ENCODE results near the gene IL18.
"Not testable (repeated sequence)": the region's sequence is repeated elsewhere in the genome, so short reads cannot be mapped to it uniquely, and the experiment has no call there.

Gene IL18

DNA sequence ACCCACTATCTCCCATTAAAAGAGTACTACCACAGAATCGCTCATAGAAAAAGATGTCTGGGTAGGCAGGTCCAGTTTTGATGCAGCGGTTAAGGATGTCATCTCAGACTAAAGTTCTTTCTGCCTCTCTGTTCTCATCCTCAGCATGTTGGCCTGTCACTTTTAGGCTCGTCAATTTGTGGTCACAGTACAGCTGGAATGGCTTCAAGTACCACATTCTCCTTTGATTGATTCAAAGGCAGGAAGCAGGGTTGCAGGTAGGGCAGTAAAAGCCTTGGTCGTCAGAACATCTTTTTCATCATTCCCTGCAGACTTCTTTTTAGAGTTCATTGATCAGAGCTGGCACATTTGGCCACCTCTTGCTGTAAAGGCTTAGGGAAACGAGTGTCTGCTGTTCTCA, 48.5 kb downstream of the IL18 start:
- no peak for DNase-seq

DNA sequence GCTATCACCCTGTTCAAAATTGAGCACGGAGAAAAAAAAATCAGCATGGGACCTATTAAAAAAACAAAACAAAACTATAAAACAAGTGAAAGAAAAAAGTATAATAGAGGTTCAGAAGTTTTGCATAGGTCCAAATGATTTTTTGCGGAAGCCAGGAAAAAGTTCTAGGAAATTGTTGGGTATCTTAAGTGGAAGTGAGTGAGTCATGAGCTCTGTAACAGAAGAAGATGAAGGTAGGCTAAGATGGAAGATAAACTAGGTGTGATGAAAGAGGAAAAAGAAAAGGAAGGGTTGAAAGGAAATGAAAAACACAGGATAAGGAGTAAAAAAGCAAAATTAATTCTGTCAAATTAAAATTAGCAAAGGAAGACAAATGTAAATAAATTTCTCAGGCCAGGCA, 49.4 kb downstream of the IL18 start:
- no peak for DNase-seq

DNA sequence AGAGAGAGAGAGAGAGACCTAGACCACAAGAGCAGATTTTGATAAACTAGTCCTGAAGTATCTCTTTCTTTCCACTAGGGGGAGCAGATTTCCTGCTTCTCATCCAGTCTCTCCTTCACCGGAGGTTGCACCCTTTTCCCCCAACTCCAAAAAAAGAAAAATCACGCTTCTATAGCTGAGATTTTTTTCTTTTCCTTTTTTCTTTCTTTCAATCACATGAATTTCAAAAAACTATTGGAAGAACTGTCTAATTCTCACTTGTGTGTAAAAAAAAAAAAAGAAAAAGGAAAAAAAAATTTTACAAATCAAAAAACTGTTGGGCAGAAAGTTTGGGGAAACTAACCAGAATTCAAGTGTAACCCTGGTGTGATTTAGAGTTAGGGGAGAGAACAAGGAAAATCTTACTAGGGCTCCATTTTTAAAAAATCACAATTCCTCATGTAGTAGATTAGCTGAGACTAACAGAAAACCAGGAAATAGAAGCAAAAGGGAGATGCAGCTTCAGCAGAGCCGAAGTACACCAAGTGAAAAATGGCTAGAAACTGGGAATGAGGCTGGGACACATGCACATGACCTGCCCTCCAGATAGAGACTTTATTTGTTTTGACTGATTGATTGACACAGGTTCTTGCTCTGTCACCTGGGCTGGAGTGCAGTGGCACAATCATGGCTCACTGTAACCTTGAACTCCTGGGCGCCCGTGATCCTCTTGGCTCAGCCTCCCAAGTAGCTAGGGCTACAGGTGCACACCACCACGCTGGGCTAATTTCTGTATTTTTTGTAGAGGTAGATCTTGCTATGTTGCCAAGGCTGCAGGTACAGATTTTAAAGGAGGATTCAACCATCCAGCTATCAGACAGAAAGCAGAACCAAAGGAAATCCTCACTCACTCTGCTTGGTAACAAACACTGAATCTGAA, 50.1 kb downstream of the IL18 start:
- DNase-seq = no peak

DNA sequence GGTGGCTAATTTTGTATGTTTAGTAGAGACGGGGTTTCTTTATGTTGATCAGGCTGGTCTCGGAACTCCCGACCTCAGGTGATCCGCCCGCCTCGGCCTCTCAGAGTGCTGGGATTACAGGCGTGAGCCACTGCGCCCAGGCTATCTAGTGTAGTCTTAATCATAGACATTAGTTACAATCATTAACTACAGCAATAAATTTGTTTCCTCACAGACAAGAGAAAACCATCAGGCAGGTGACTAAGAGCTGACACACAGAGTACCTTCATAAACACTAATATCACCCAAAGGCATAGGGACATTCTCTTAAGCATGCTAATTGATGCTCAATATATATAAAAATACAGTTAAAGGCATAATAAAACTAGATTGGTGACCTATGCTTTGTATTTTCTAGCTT, 57.8 kb downstream of the IL18 start:
- no peak for DNase-seq

DNA sequence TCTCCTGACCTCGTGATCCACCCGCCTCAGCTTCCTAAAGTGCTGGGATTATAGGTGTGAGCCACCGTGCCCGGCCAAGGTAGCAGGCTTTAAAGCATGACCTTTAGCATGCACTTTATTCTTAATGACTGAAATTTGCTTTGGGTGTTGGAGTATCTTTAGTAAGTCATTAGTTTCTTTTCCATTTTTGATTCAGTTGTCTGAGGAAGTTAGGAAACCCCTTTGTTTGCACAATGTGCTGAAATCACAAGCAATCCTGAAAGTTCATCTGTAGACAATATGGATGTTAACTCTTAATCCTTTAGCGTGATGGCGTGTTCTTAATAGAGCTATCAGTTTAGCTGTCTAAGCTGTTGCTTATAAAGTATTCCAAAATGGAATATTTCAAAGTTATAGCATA, 60.4 kb downstream of the IL18 start:
- DNase-seq = no peak

DNA sequence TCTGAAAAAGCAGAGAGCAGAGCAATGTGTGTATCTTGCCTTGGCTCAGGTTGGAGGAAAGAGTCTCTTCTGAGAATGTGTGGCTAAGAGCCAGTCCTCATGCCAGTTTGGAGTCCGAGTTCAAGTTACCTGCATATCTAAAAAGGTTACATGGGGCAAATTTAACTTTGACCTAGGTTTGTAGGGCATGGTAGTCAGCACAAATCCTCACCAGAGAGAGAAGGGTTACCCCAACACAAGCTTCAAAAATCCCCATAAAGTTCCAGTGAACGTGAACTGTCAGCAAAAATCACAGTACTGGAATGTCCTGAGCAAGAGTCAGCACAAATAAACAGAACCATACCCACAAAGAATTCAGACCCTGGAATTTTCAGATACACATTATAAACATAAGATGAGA, 63.4 kb downstream of the IL18 start:
- DNase-seq = no peak

DNA sequence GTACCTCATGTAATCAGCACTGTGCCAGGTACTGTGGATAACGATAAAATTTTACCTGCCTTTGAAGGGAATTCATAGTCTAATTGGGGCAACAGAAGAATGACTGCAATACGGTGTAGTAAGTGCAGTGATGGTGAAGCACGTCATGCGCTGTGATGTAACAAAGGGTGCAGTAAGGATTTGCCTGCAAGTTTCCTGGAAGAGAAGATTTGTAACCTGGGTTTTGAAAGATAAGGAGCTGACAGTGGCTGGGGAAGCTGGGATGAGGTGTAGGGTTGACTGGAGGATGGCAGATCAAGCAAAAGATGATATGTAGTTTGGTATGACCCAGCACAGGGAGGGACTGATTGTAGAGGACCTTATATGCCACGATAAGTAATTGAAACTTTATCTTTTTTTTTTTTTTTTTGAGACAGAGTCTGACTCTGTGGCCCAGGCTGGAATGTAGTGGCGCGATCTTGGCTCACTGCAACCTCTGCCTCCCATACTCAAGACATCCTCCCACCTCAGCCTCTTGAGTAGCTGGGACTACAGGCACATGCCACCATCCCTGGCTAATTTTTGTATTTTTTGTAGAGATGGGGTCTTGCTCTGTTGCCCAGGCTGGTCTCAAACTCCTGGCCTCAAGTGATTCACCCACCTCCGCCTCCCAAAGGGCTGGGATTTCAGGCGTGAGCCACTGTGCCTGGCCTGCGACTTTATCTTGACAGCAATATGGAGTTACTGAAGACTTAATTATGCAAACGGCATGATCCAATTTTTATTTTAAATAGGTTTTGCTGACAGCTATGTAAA, 66.0 kb downstream of the IL18 start:
- no peak for DNase-seq

DNA sequence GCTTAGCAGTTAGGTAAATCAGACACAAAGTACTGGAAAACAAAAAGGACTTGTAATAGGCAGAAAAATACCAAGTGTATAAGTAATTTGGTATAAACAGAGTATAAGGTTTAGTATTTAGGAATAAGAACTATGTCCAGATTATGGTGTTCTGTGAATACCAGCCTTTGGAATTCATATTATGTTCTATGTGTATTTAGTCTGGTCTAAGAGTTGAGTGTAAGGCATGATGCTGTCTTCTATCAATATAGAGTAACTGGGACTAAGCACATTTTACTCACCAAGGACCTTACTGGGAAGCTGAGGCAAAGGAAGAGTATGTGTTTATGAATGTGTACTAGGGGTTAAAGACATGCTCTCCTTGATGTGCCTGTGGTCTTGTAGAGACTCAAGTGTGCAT, 67.7 kb downstream of the IL18 start:
- DNase-seq = no peak

DNA sequence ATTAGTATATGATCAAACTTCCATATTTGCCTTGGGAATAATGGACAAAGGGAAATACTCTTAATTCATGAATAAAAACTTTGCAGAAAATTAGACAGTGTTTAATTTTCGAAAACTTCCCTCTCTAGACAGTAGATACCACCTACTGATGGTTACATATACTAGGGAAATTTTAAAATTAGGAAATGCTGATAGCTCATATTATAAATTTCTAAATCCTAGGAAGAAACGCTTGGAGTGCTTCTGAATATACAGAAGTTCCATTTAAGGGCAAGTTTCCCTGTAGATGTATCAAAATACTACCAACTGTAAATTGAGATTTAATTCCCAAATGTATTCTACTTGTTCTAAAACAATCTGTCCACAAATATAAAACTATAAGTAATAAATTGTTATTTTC, 68.6 kb downstream of the IL18 start:
- DNase-seq = not testable (repeated sequence)

Data from femur (tissue), 1 donor.